Left ventricle myocardium inferior (tissue), 1 donor: Measurements from ENCODE around the gene SPCS3. TPM values are rescaled to one million over a fixed set of nuclear protein-coding genes. Genes with fewer than 3 reads are reported as not detected.
"Not testable (repeated sequence)": the region's sequence is repeated elsewhere in the genome, so short reads cannot be mapped to it uniquely, and the experiment has no call there.

Experiments used
- DNase-seq: peaks from one replicate; pipeline ENCODE4 v3.0.0-alpha.2; 2020
- H3K27ac ChIP-seq: fragments of 200-600 bp; replicated peaks from 2 replicates; pipeline ENCODE4 v1.8.0; 2021
- H3K27me3 ChIP-seq: fragments of 200-600 bp; 2 replicates; pipeline ENCODE4 v1.8.0; 2021; ENCODE audit warnings: low read depth
- H3K36me3 ChIP-seq: fragments of 200-600 bp; 2 replicates; pipeline ENCODE4 v1.8.0; 2021
- H3K4me1 ChIP-seq: fragments of 200-600 bp; 2 replicates; pipeline ENCODE4 v1.8.0; 2021
- H3K4me3 ChIP-seq: fragments of 200-600 bp; 2 replicates; pipeline ENCODE4 v1.8.0; 2021; ENCODE audit warnings: mild to moderate bottlenecking, moderate library complexity
- H3K9me3 ChIP-seq: fragments of 200-600 bp; replicated peaks from 2 replicates; pipeline ENCODE4 v1.8.0; 2021
- intact Hi-C: fragments of 100-400 bp; cut with micrococcal nuclease; formaldehyde crosslinking; loops from one replicate; pipeline ENCODE4 v1.11.0; 2022
- total RNA-seq: library from RNA; stranded (reverse); fragmentation: NEBNext Ultra II Directional; extraction: Animal tissue kit (Norgen Biotek cat#: 25700); gene quantifications from one replicate; pipeline ENCODE4 v1.2.1, GENCODE V29; 2021
- TF ChIP-seq, protein P1 (sequence below): fragments of 200-600 bp; IDR thresholded peaks from 2 replicates; pipeline ENCODE4 v1.8.0; 2021; ENCODE audit warnings: antibody characterized with exemption, mild to moderate bottlenecking, borderline replicate concordance
- donor health status: DM: no; HTN: yes; CAD: no; lungs with severe emphysema.

Gene SPCS3
- total RNA-seq, 1 donor from 2014 or later: 91.8 TPM

- DNase-seq: no peak
- intact Hi-C loops: no loop called here
- TF ChIP-seq, protein P1, sequence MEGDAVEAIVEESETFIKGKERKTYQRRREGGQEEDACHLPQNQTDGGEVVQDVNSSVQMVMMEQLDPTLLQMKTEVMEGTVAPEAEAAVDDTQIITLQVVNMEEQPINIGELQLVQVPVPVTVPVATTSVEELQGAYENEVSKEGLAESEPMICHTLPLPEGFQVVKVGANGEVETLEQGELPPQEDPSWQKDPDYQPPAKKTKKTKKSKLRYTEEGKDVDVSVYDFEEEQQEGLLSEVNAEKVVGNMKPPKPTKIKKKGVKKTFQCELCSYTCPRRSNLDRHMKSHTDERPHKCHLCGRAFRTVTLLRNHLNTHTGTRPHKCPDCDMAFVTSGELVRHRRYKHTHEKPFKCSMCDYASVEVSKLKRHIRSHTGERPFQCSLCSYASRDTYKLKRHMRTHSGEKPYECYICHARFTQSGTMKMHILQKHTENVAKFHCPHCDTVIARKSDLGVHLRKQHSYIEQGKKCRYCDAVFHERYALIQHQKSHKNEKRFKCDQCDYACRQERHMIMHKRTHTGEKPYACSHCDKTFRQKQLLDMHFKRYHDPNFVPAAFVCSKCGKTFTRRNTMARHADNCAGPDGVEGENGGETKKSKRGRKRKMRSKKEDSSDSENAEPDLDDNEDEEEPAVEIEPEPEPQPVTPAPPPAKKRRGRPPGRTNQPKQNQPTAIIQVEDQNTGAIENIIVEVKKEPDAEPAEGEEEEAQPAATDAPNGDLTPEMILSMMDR: no peak
- H3K27me3 ChIP-seq: no peaks in the 10 kb centered on the region
- no peak overlapping the region for H3K4me3 ChIP-seq
- H3K27ac ChIP-seq: no peak overlapping the region
- H3K9me3 ChIP-seq: no peaks in the 10 kb centered on the region
- H3K4me1 ChIP-seq: peaks cover 82% of the 10 kb centered on the region
- H3K36me3 ChIP-seq: peaks cover 13% of the 10 kb centered on the region
These were observed 3.9 kb downstream of the SPCS3 start for GRCh38 chr4:176323511-176324160.

DNA sequence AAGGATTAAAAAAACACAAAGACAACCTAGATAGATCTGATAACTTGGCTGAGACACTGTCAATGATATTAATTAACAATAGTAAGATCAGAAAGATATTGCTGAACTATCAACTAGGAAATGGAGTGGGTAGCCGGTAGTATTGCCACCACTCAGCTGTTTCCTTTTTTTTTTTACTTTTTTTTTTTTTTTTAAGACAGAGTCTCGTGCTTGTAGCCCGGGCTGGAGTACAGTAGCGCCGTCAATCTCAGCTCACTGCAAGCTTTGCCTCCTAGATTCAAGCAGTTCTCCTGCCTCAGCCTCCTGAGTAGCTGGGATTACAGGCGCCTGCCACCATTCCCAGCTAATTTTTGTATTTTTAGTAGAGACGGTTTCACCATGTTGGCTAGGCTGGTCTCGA, 5.1 kb downstream of the SPCS3 start:
- Histone ChIP-seq H3K36me3 (peaks cover 25% of the 10 kb centered on the region), H3K4me1 (peaks cover 73% of the 10 kb centered on the region)
- H3K4me3 ChIP-seq, H3K9me3 ChIP-seq, H3K27me3 ChIP-seq, DNase-seq, H3K27ac ChIP-seq, intact Hi-C loops: not testable (repeated sequence)

DNA sequence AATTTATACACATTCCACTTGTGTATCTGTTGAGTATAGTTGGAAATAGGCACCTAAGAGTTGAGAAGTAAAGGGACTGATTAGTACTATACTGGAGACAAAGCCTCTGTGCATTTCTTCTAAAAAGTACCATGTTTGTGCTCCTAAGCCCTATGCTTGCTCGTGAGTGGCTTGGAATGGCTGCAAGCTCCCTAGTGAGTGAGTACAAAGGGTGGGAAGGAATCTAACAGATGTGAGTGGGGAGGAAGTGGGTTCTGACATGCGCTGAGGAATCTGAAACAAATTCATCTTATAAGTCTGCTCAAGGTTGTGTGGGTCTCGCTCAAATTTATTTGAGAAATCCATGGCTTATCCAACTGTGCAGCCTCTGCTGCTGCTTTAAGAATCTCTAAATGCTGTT, 13.3 kb downstream of the SPCS3 start:
- H3K27me3 ChIP-seq: no peaks in the 10 kb centered on the region
- intact Hi-C loops: no loop called here
- TF ChIP-seq, protein P1: no peak
- H3K27ac ChIP-seq: no peak overlapping the region
- no peaks in the 10 kb centered on the region for H3K9me3 ChIP-seq
- peaks cover 5% of the 10 kb centered on the region for H3K4me1 ChIP-seq
- DNase-seq: no peak
- H3K4me3 ChIP-seq: no peak overlapping the region
- H3K36me3 ChIP-seq: peaks cover 31% of the 10 kb centered on the region

DNA sequence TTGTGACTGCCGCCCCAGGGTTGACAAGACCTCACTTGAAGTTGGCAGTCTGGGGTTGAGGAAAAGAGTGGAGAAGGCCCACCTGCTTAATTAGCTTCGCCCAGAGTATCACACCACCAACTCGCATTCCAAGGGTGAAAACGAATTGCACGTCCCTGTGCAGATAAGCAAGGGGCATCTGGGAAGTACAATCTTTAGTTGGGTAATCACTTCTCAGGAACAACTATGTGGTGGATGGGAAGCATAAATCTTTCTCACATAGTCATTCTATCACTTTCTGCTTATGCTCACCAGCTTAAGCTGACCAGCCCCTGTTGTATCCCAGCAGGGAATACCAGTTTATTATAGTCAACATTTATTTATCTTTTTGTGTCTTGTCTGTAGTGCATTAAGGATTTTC, 14.3 kb downstream of the SPCS3 start:
- H3K27ac ChIP-seq: no peak overlapping the region
- H3K36me3 ChIP-seq: peaks cover 22% of the 10 kb centered on the region
- no peaks in the 10 kb centered on the region for H3K9me3 ChIP-seq
- TF ChIP-seq, protein P1: no peak
- H3K4me1 ChIP-seq: peaks cover 5% of the 10 kb centered on the region
- DNase-seq: no peak
- intact Hi-C loops: no loop called here
- H3K4me3 ChIP-seq: no peak overlapping the region
- no peaks in the 10 kb centered on the region for H3K27me3 ChIP-seq

DNA sequence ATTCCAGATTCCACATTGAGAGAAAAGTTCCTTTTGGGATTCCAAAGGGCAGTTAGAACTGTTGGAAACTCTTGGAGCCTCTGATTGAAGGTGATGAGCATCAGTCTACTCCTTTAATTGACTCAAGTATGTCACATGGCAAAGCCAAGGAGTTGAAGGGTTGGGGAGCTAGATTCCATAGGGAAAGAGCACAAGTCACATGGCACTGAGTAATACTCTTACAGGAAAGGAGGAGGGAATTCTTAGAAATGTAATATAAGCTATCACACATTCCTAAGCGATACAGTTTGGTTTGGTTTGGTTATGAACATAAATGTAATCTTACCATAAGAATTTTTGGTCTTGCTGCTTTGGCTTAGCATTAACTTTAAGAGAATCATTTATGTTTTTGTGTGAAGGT, 15.7 kb downstream of the SPCS3 start:
- DNase-seq: no peak
- TF ChIP-seq, protein P1: no peak
- Histone ChIP-seq H3K4me1 (peaks cover 9% of the 10 kb centered on the region), H3K9me3 (no peaks in the 10 kb centered on the region), H3K27me3 (no peaks in the 10 kb centered on the region), H3K27ac (no peak overlapping the region), H3K4me3 (no peak overlapping the region), H3K36me3 (peaks cover 9% of the 10 kb centered on the region)
- intact Hi-C loops: loop anchor here (5.0 kb wide), 1 partner anchor 183 kb away; no protein-coding TSS in a partner anchor

DNA sequence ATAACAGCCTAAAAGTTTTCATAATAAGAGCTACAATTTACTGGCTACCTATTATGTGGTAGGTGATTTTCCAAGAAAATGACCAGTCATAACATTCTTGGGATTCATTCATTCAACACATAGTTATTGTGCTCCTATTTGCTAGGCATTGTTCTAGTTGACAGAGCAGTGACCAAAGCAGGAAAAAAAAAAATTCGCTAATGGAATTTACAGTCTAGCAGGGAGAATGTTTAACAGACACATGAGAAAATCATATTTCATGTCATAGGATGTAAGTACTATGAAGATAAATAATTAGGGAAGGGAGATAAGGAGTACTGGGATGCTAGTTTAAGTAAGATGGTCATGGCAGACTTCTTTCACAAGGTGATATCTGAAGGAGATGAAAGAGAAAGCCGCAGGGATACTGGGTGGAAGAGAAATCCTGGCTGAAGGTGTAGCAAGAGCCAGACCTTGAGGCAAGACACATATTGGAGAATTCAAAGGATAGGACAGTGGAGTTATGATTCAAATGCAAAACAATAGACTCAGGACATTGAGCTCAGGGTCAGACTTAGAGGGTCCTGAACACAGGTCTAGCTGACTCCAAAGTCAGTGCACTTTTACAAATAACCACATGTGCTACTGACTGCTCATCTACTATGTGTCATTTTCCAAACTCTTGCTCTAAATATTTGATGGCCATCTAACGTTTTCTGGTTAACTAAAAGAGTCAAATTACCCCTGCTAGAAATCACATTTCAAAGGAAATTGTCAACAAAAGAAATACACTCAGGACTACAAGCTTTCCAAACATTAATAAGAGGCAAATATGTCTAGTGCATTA, 20.4 kb downstream of the SPCS3 start:
- peak overlapping the region; percentile 24 for H3K4me3 ChIP-seq
- TF ChIP-seq, protein P1: no peak
- H3K27ac ChIP-seq: no peak overlapping the region
- peaks cover 12% of the 10 kb centered on the region for H3K4me1 ChIP-seq
- H3K9me3 ChIP-seq: peaks cover 22% of the 10 kb centered on the region
- no peaks in the 10 kb centered on the region for H3K27me3 ChIP-seq
- H3K36me3 ChIP-seq: peaks cover 8% of the 10 kb centered on the region
- intact Hi-C loops: loop anchor here (5.0 to 10.0 kb wide), 2 partner anchors 188 to 305 kb away; no protein-coding TSS in a partner anchor
- DNase-seq: no peak
